Activated naive CD8-positive, alpha-beta T cell treated with anti-CD3 and anti-CD28 coated beads, Interleukin-2, amount 10 ng/mL, durations not matched to agents 7 days and 5 days (primary cell): Measurements from ENCODE around the gene HAGH. TPM values are rescaled to one million over a fixed set of nuclear protein-coding genes. Genes with fewer than 3 reads are reported as not detected.
"Not testable (repeated sequence)": the region's sequence is repeated elsewhere in the genome, so short reads cannot be mapped to it uniquely, and the experiment has no call there.

ENCODE experiments used
- ATAC-seq: fragments of 150-1000 bp; cut with Tn5 transposase; one replicate; pipeline ENCODE4 v1.10.0; 2021; ENCODE audit warnings: low read depth, moderate library complexity
- POLR2A ChIA-PET: fragments of 350-600 bp; sonication (Branson Sonifier 250); formaldehyde crosslinking; loops from one replicate; lab custom pipeline; 2021; ENCODE audit warnings: antibody characterized with exemption; lab: Charles Lee
- DNase-seq: peaks from one replicate; pipeline ENCODE4 v3.0.0; 2021
- H3K27ac Mint-ChIP-seq: one replicate; pipeline ENCODE4 v1.8.0; 2022; ENCODE audit warnings: mild to moderate bottlenecking, mixed read lengths
- H3K27me3 Mint-ChIP-seq: one replicate; pipeline ENCODE4 v1.8.0; 2022; ENCODE audit warnings: mild to moderate bottlenecking, moderate library complexity, mixed read lengths
- H3K36me3 Mint-ChIP-seq: one replicate; pipeline ENCODE4 v1.8.0; 2021; ENCODE audit warnings: mild to moderate bottlenecking, mixed read lengths
- H3K4me1 Mint-ChIP-seq: one replicate; pipeline ENCODE4 v1.8.0; 2021; ENCODE audit warnings: mixed read lengths
- H3K4me3 Mint-ChIP-seq: one replicate; pipeline ENCODE4 v1.8.0; 2022; ENCODE audit warnings: mild to moderate bottlenecking, moderate library complexity, mixed read lengths
- H3K9me3 Mint-ChIP-seq: one replicate; pipeline ENCODE4 v1.8.0; 2021; ENCODE audit warnings: mixed read lengths
- total RNA-seq, 2 experiments: library from RNA; stranded (reverse); gene quantifications; one replicate each; pipeline ENCODE4 v1.2.3, GENCODE V29; 2021

Gene HAGH
- total RNA-seq, result 10 to 100 TPM; 48.7 to 51.6 TPM

DNA sequence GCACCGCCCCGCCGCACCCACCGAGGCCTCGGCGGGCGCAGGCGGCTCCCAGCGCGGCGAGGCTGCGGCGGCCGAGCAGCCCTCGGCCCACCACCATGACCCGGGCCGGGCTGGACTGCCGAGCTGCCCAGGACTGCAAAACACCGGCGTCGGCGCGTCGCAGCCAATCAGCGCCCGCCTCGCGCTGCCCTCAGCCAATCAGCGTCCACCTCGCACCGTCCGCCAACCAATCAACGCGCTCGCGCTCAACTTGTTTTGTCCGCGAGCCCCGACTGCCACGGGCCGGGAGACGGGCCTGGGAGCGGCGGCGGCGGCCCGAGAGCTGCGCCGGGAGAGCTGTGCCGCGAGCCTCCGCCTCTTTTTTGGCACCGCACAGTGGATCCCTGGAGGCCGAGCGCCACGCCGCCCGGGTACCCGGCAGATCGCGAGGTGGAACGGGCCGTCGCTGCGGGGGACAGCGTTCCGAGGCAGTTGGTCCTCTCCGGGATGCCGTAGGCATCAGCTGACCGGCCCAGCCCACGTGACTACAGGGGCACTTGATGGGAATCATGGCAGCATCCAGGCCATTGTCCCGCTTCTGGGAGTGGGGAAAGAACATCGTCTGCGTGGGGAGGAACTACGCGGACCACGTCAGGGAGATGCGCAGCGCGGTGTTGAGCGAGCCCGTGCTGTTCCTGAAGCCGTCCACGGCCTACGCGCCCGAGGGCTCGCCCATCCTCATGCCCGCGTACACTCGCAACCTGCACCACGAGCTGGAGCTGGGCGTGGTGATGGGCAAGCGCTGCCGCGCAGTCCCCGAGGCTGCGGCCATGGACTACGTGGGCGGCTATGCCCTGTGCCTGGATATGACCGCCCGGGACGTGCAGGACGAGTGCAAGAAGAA, at the start of gene HAGH, which contains the start of gene FAHD1:
HAGH (minus strand) TSS at position 135 of the 883 bp plus-strand sequence; CDS start at position 97, 38 bp downstream.
FAHD1 (plus strand) TSS at position 516 of the 883 bp plus-strand sequence; CDS start at position 549, 33 bp downstream.
- POLR2A ChIA-PET, result interaction anchor here (0.6 to 2.6 kb wide), 7 partner anchors 10 to 406 kb away, joined by 3 to 15 read pairs (median 6); partner anchors contain the start of genes EME2, MAPK8IP3, MRPS34 and NUBP2
- H3K36me3 Mint-ChIP-seq, result peaks cover 3% of the 10 kb centered on the region
- ATAC-seq (peak; percentile 87), DNase-seq (peak; percentile 95)
- H3K4me3 Mint-ChIP-seq, result peak within 1 kb of the TSS; percentile 94
- H3K9me3 Mint-ChIP-seq, result no peaks in the 10 kb centered on the region
- no peaks in the 10 kb centered on the region for H3K27me3 Mint-ChIP-seq
- peak within 1 kb of the TSS; percentile 88 for H3K27ac Mint-ChIP-seq
- peaks cover 18% of the 10 kb centered on the region for H3K4me1 Mint-ChIP-seq

DNA sequence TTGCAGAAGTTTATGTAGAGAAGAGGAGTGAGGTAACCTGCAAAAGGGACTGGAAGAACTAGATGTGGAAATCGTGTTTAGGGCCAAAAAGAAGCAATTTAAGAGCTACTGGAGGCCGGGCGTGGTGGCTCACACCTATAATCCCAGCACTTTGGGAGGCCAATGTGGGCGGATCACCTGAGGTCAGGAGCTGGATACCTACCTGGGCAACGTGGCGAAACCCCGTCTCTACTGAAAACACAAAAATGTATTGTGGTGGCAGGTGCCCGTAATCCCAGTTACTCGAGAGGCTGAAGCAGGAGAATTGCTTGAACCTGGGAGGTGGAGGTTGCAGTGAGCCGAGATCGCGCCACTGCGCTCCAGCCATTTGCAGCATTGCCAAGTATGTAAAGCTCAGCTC, 49.4 kb upstream of the HAGH start:
- H3K4me1 Mint-ChIP-seq, H3K27ac Mint-ChIP-seq, ATAC-seq, DNase-seq, H3K36me3 Mint-ChIP-seq, H3K4me3 Mint-ChIP-seq, POLR2A ChIA-PET, H3K9me3 Mint-ChIP-seq: not testable (repeated sequence)
- peaks cover 44% of the 10 kb centered on the region for H3K27me3 Mint-ChIP-seq

DNA sequence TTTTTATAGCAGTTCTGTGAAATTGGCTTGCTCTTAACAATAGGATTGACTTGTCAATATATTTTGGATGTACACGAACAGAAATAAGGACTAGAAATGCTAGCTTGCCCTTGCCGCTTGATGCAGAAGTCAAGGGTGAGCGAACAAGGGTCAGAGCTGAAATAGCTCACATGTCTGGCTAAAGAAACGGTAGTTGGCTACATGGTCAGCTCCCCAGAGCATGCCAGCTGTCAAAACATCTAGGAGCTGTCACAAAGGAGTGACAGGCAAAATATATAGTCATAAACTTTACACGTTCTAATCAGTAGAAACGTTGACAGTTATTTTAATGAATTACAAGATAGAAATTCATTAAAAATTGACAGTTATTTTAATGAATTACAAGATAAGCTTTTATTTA, 48.2 kb upstream of the HAGH start:
- ATAC-seq (no peak), DNase-seq (no peak)
- Mint-ChIP-seq H3K27me3 (peaks cover 44% of the 10 kb centered on the region), H3K36me3 (no peaks in the 10 kb centered on the region), H3K27ac (no peak overlapping the region), H3K4me3 (no peak overlapping the region), H3K9me3 (no peaks in the 10 kb centered on the region), H3K4me1 (peaks cover 3% of the 10 kb centered on the region)
- POLR2A ChIA-PET, result interaction anchor here (0.9 kb wide), 1 partner anchor 15 kb away, joined by 3 read pairs; no protein-coding TSS in a partner anchor

DNA sequence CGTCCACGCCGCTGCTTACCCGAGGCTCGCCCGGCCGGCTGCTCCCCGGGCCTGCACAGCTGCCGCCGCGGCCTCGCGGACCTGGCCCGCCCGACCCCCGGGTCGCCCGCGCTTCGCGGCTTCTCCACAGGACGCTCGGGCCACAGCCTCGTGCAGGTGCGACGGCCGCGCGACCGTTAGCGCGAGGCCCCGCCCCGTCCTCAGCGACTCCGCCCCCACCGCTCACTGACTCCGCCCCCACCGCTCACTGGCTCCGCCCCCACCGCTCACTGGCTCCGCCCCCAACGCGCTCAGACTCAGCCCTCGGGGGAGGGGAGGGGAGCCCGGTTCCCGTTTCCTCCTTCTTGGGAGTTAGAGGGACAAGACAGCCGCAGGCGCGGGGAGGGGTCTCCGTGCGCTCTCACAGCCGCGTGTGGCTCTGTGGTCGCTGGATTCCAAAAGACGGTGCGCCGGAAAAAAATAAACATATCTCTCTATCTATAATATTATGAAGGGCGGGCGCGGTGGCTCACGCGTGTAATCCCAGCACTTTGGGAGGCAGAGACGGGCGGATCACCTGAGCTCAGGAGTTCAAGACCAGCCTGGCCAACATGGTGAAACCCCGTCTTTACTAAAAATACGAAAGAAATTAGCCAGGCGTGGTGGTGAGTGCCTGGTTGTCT, 45.5 kb upstream of the HAGH start, which contains the start of gene MEIOB:
MEIOB (minus strand) TSS at position 191 of the 662 bp plus-strand sequence. CDS start 3,989 bp downstream, outside the sequence.
- ATAC-seq (no peak), DNase-seq (peak; percentile 55)
- Mint-ChIP-seq H3K4me1 (peaks cover 3% of the 10 kb centered on the region), H3K4me3 (peak within 1 kb of the TSS; percentile 53), H3K27ac (no peak within 1 kb of the TSS), H3K27me3 (peaks cover 32% of the 10 kb centered on the region), H3K9me3 (no peaks in the 10 kb centered on the region), H3K36me3 (no peaks in the 10 kb centered on the region)
- POLR2A ChIA-PET, result no interaction called here

DNA sequence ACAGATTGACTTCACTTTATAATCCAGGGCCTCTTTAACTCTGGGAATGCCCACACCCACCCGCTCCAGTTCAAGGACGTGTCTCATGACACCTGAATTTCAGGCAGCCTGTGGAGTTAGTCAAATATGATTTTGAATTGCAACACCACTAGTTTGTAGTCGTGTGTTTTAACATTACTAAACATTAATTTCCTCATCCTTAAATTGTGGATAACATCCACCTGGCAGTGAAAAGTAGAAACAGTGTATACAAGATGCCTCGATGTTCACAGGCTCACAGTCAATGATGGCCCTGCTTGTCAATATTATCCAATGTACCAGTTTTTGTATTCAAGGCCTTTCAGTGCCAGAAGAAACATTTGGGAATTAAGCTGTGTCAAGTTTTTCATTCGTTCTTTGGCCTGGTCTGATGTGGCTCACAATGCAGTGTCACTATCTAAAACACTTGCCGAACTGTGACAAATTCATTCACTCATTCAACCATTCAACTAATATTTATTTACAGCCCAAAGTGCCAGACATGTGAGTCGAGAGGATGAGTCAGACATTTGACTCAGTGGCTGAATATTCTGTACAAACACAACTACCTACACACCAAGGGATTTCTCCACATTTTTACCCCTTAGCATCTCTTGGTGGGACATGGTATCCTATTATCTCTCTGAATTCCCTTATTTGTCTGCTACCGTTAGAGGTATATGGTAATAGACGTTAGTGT, 43.9 kb upstream of the HAGH start:
- Mint-ChIP-seq H3K27me3 (peaks cover 36% of the 10 kb centered on the region), H3K27ac (no peak overlapping the region), H3K36me3 (no peaks in the 10 kb centered on the region), H3K9me3 (no peaks in the 10 kb centered on the region), H3K4me3 (no peak overlapping the region), H3K4me1 (peaks cover 3% of the 10 kb centered on the region)
- POLR2A ChIA-PET, result no interaction called here
- ATAC-seq (no peak), DNase-seq (no peak)

DNA sequence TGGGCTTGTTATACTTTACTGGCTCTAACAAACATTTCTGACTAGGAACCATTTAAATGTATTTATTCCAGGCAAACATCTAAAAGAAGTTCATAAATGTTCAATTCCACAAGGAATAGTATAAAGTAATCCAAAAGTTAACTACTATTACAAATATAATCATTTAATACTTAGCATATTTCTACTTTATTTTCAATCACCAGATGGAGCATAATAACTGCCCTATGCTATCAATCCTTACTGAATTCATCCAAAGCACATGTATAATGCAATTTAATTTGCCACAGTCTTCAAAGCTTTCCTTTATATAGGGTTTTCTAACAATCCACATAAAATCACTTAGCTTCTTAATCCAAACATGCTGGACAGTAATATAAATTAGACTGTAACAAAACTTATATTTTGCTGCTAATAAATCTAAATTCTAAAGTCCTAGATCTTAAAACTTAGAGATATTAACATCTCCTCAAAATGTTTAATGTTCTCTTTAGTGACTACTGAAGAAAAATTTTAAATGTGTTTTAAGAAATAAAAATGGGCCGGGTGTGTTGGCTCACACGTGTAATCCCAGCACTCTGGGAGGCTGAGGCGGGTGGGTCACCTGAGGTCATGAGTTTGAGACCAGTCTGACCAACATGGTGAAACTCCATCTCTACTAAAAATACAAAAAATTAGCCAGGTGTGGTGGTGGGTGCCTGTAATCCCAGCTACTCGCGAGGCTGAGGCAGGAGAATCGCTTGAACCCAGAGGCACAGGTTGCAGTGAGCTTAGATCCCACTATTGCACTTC, 39.5 kb upstream of the HAGH start:
- POLR2A ChIA-PET, result no interaction called here
- H3K27me3 Mint-ChIP-seq, result peaks cover 27% of the 10 kb centered on the region
- H3K27ac Mint-ChIP-seq, result no peak overlapping the region
- no peak overlapping the region for H3K4me3 Mint-ChIP-seq
- H3K9me3 Mint-ChIP-seq, result no peaks in the 10 kb centered on the region
- DNase-seq (no peak), ATAC-seq (no peak)
- no peaks in the 10 kb centered on the region for H3K36me3 Mint-ChIP-seq
- H3K4me1 Mint-ChIP-seq, result no peaks in the 10 kb centered on the region

DNA sequence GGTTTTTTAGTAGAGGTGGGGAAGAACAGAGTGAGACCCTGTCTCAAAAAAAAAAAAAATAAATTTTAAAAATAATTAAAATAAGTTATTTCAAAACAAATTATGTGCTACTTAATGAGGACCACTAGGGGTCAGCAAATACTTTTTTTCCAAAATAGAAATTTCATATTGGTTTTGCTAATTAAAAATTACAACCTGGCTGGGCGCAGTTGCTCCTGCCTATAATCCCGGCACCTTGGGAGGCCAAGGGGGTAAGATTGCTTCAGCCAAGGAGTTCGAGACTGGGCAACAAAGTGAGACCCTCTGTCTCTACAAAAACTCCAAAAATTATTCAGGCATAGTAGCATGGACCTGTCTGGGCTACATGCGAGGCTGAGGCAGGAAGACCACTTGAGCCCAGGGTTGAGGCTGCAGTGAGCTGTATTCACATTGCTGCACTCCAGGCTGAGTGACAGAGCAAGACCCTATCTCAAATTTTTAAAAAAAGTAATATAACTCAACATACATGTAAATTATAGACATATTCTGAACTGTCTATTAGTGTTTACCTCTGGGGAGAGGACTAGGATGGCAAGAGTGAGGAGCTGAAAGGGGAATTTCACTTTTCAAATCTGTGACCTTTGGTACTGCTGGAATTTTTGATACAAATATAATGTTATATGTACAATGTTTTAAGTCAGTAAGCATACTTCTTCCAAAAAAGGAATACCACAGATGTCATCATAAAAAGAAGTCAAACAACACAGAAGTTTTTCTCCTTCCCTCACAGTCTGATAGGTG, 37.2 kb upstream of the HAGH start:
- H3K27ac Mint-ChIP-seq, result no peak overlapping the region
- H3K27me3 Mint-ChIP-seq, result peaks cover 32% of the 10 kb centered on the region
- H3K36me3 Mint-ChIP-seq, result no peaks in the 10 kb centered on the region
- H3K4me1 Mint-ChIP-seq, result no peaks in the 10 kb centered on the region
- ATAC-seq, result peak; percentile 26
- POLR2A ChIA-PET, result no interaction called here
- no peak for DNase-seq
- no peaks in the 10 kb centered on the region for H3K9me3 Mint-ChIP-seq
- no peak overlapping the region for H3K4me3 Mint-ChIP-seq

DNA sequence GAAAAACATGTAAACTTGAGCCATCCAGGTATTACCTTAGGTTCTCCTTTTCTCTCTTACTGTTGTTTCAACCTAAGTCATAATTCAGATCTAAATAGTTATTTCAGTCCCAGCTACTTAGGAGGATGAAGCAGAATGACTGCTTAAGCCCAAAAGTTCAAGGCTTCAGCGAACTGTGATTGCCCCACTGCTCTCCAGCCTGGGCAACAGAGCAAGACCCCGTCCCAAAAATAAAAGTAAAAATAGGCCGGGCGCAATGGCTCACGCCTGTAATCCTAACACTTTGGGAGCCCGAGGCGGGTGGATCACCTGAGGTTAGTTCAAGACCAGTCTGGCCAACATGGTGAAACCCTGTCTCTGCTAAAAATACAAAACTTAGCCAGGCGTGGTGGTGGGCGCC, 35.8 kb upstream of the HAGH start:
- Mint-ChIP-seq H3K9me3 (no peaks in the 10 kb centered on the region), H3K27me3 (peaks cover 36% of the 10 kb centered on the region), H3K27ac (no peak overlapping the region), H3K4me1 (no peaks in the 10 kb centered on the region), H3K36me3 (no peaks in the 10 kb centered on the region), H3K4me3 (no peak overlapping the region)
- DNase-seq, result no peak
- ATAC-seq, result no peak
- POLR2A ChIA-PET, result no interaction called here

DNA sequence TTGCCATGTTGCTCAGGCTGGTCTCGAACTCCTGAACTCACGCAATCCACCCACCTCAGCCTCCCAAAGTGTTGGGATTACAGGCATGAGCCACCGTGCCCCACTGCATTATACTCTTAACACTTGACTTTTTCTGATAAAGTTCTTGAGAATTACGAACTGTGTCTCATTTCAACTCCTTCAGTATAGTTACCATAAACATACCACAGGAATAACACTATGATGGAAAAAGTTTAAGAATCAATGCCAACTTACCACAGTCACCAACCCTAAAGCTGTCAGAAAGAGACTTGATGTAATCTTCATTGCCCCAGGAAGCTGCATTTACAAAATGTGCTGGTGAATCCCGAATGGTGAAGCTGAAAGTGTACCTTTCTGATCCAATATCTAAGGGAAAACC, 35.1 kb upstream of the HAGH start:
- Mint-ChIP-seq H3K36me3 (no peaks in the 10 kb centered on the region), H3K4me1 (peaks cover 3% of the 10 kb centered on the region), H3K4me3 (no peak overlapping the region), H3K27me3 (peaks cover 38% of the 10 kb centered on the region), H3K27ac (no peak overlapping the region), H3K9me3 (no peaks in the 10 kb centered on the region)
- DNase-seq, result no peak
- ATAC-seq, result no peak
- POLR2A ChIA-PET, result no interaction called here

DNA sequence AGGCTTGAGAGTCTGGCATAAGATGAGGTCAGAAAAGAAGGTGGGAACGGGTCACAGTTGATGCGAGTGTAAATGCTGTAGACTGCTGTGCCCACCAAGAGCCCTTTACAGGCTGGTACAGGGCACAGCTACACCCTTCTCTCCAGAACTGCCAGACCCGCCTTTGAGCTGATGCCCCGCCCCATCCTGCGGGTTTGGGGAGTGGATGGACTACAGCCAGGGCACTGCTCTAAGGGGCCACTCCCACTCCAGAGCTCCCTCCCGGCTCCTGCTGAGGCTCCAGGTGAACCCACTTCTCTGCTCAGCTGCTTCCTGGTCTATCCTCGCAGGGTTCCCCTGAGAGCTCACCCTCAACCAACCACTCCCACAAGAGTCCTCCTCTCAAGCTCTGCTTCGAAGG, 33.0 kb upstream of the HAGH start:
- Mint-ChIP-seq H3K27ac (no peak overlapping the region), H3K9me3 (no peaks in the 10 kb centered on the region), H3K27me3 (peaks cover 22% of the 10 kb centered on the region), H3K4me3 (no peak overlapping the region), H3K36me3 (no peaks in the 10 kb centered on the region), H3K4me1 (peaks cover 14% of the 10 kb centered on the region)
- no peak for ATAC-seq
- no peak for DNase-seq
- POLR2A ChIA-PET, result interaction anchor here (1.1 kb wide), 1 partner anchor 15 kb away, joined by 3 read pairs; no protein-coding TSS in a partner anchor

DNA sequence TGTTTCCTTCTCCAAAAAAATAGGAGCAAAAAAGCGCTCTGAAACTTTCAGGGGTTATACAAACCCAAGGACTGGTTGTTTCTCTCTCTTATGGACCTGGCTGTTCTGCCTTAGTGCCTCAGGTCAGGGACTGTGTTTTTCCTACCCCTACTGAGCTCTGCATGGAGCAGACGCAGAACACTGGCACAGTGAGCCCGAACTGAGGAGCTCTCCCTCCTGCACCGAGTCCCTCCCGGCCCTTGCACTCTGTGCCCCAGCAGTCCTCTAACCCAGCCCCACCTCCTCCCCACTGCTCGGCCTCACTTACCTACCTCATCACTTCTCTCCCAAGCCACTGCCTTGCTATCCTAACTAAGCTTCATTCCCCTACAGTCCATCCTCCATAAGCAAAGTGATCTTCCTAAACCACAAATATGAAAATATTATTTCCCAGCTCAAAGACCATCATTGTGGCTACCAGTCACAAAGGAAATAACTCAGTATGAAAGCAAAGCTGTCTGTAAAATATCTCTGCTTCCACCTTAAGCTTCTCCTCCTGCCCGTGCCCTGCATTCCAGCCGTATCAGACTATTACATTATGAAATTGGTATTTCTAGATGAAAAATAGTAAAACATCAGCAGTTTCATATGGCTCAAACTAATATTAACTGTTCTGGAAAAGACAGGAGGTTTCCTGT, 31.7 kb upstream of the HAGH start:
- no peaks in the 10 kb centered on the region for H3K9me3 Mint-ChIP-seq
- H3K27me3 Mint-ChIP-seq, result peaks cover 14% of the 10 kb centered on the region
- DNase-seq (no peak), ATAC-seq (no peak)
- no peaks in the 10 kb centered on the region for H3K36me3 Mint-ChIP-seq
- peaks cover 17% of the 10 kb centered on the region for H3K4me1 Mint-ChIP-seq
- H3K4me3 Mint-ChIP-seq, result no peak overlapping the region
- H3K27ac Mint-ChIP-seq, result no peak overlapping the region
- POLR2A ChIA-PET, result interaction anchor here (1.9 kb wide), 1 partner anchor 107 kb away, joined by 4 read pairs; the partner anchor contains the start of gene RPS2
